Spleen (tissue), 11 donors: ENCODE data around the gene TBC1D3B. TPM values are rescaled to one million over a fixed set of nuclear protein-coding genes. Genes with fewer than 3 reads are reported as not detected.

ENCODE experiments used
- DNase-seq: peaks from one replicate; pipeline ENCODE4 v3.0.0-alpha.2; 2020
- H3K27ac ChIP-seq, 8 donors: fragments of 200-600 bp; sonication (generic) in 7 of 8; 1 replicate in 4 of 8; 2 replicates in 4 of 8; pipeline versions ENCODE4 v1.5.0 to v1.8.0; 2016 to 2021; ENCODE audit warnings: inconsistent platforms in 4 of 8, mild to moderate bottlenecking in 4 of 8, moderate library complexity in 1 of 8
- H3K27me3 ChIP-seq, 7 donors: fragments of 200-600 bp; sonication (generic) in 6 of 7; replicated peaks in 1 of 7; 1 replicate in 4 of 7; 2 replicates in 3 of 7; pipeline versions ENCODE4 v1.5.0 to v1.8.0; 2016 to 2021; ENCODE audit warnings: inconsistent platforms in 3 of 7, mild to moderate bottlenecking in 1 of 7
- H3K36me3 ChIP-seq, 6 donors: fragments of 200-600 bp; sonication (generic) in 5 of 6; 1 replicate in 4 of 6; 2 replicates in 2 of 6; pipeline versions ENCODE4 v1.5.0 to v1.8.0; 2016 to 2021; ENCODE audit warnings: inconsistent platforms in 2 of 6
- H3K4me1 ChIP-seq, 6 donors: fragments of 200-600 bp; sonication (generic) in 5 of 6; 1 replicate in 3 of 6; 2 replicates in 3 of 6; pipeline versions ENCODE4 v1.5.0 to v1.8.0; 2016 to 2021; ENCODE audit warnings: inconsistent platforms in 3 of 6
- H3K4me3 ChIP-seq, 8 donors: fragments of 200-600 bp; sonication (generic) in 7 of 8; 1 replicate in 4 of 8; 2 replicates in 4 of 8; pipeline versions ENCODE4 v1.5.0 to v1.8.0; 2016 to 2021; ENCODE audit warnings: inconsistent platforms in 4 of 8, mild to moderate bottlenecking in 4 of 8, moderate library complexity in 2 of 8
- H3K9me3 ChIP-seq, 8 donors: fragments of 200-600 bp; sonication (generic) in 7 of 8; 1 replicate in 4 of 8; 2 replicates in 4 of 8; pipeline versions ENCODE4 v1.5.0 to v1.8.0; 2016 to 2021; ENCODE audit warnings: inconsistent platforms in 4 of 8
- POLR2A ChIP-seq, 3 donors: fragments of 450-650 bp; IDR thresholded peaks; one replicate each; pipeline ENCODE4 v1.5.1; 2017; ENCODE audit warnings: antibody characterized with exemption in 3 of 3, mild to moderate bottlenecking in 1 of 3
- POLR2AphosphoS5 ChIP-seq, 3 donors: sonication (generic); formaldehyde crosslinking; IDR thresholded peaks; one replicate each; pipeline ENCODE4 v1.5.1; 2017; ENCODE audit warnings: antibody characterized with exemption in 3 of 3
- WGBS, 5 donors: extraction: QIAGEN DNeasy Blood & Tissue Kit in 3 of 5; methylation state at CpG; one replicate each; pipeline versions ENCODE4 v1.1.5 to v1.1.7; 2013 to 2018; 5-methylcytosine and 5-hydroxymethylcytosine counted together
- intact Hi-C: fragments of 100-400 bp; cut with DNase I; formaldehyde crosslinking; loops from one replicate; pipeline ENCODE4 v1.15.0; 2023; ENCODE audit warnings: low total_unique reads
- polyA plus RNA-seq, 3 donors: library from polyadenylated mRNA; stranded (reverse); fragments of 200-250 nt; gene quantifications; one replicate each; pipeline ENCODE4 v1.2.1, GENCODE V29; 2013
- total RNA-seq, 7 donors: library from RNA; depleted of rRNA in 3 of 7; stranded (reverse); fragments of >200 nt in 3 of 7; fragmentation: NEBNext Ultra II Directional in 4 of 7; extraction: Animal tissue kit (Norgen Biotek cat#: 25700) in 4 of 7; gene quantifications; one replicate each; pipeline versions ENCODE4 v1.1.0 to v1.2.1, GENCODE V29; 2016 to 2021
- TF ChIP-seq, protein P1 (sequence below), 11 experiments: fragments of 200-600 bp in 7 of 11; fragments of 450-650 bp in 4 of 11; sonication (generic) in 4 of 11; IDR thresholded peaks in 8 of 11; conservative IDR thresholded peaks in 3 of 11; 1 replicate in 7 of 11; 2 replicates in 4 of 11; pipeline versions ENCODE4 v1.4.0 to v1.8.0; 2016 to 2021; ENCODE audit warnings: antibody characterized with exemption in 11 of 11, inconsistent platforms in 4 of 11, mild to moderate bottlenecking in 1 of 11
- donor health status: healthy with polysubstance abuse.
- donor health status: DM: no; HTN: no; CAD: no; lungs with moderate emphysema.
- donor health status: DM: no; HTN: no; CAD: no.
- donor health status: Bipolar disorder and iron deficiency.
- donor health status: healthy.
- donor health status: DM: no; HTN: no; CAD: no.
- donor health status: DM: yes; HTN: yes; CAD: no.

The TBC1D3B gene
- total and polyA plus RNA-seq, 10 donors: 1.3 to 13.5 (median 4.4) TPM; not detected in 1

DNA sequence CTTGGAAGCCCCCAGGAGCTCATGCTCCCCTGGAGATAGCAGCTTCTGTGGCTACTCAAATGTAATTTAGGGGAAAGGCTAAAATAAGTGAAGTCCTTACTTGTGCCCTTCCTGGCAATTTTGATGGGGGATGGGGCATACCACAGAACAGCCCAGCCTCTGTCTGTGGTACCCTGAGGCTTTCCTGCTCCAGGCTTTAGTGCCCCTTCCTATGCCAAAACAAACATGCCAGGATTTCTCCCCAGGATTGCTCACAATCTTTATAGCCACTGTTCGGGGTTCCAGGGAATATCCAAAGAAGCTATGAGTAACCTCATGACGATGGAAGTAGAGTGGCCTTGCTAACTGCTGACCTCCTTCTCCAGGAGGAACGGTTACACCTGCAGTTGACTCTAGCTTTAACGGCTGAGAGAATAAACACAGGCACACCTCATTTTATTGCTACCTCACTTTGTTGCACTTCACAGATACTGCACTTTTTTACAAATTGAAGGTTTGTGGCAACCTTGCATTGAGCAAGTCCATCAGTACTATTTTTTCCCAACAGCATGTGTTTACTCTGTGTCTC is 47.9 kb downstream of the TBC1D3B start:
- TF ChIP-seq POLR2AphosphoS5 (IDR thresholded peaks at IDR 0.05): no peak
- TF ChIP-seq, protein P1, sequence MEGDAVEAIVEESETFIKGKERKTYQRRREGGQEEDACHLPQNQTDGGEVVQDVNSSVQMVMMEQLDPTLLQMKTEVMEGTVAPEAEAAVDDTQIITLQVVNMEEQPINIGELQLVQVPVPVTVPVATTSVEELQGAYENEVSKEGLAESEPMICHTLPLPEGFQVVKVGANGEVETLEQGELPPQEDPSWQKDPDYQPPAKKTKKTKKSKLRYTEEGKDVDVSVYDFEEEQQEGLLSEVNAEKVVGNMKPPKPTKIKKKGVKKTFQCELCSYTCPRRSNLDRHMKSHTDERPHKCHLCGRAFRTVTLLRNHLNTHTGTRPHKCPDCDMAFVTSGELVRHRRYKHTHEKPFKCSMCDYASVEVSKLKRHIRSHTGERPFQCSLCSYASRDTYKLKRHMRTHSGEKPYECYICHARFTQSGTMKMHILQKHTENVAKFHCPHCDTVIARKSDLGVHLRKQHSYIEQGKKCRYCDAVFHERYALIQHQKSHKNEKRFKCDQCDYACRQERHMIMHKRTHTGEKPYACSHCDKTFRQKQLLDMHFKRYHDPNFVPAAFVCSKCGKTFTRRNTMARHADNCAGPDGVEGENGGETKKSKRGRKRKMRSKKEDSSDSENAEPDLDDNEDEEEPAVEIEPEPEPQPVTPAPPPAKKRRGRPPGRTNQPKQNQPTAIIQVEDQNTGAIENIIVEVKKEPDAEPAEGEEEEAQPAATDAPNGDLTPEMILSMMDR (IDR thresholded peaks at IDR 0.05 in 8 of 11, conservative IDR thresholded peaks at IDR 0.05 in 3 of 11): no peak
- TF ChIP-seq POLR2A (IDR thresholded peaks at IDR 0.05): no peak
- H3K4me1 ChIP-seq: peaks cover 14 to 76% (median 49%) of the 10 kb centered on the region in 6 donors
- WGBS, 5 donors: 66 to 93% (median 85%) methylated on average over 4 of the region's 4 CpGs
- H3K9me3 ChIP-seq: peaks cover 11 to 31% (median 25%) of the 10 kb centered on the region in 8 donors
- DNase-seq: no peak
- intact Hi-C loops: no loop called here
- peaks cover 0 to 7% (median 0%) of the 10 kb centered on the region in 6 donors for H3K36me3 ChIP-seq
- no peaks in the 10 kb centered on the region for H3K27me3 ChIP-seq
- peak overlapping the region in 1 of 8 donors; percentile 46 for H3K4me3 ChIP-seq
- H3K27ac ChIP-seq: peak overlapping the region in 6 of 8 donors; percentile 19 to 91 (median 76)

DNA sequence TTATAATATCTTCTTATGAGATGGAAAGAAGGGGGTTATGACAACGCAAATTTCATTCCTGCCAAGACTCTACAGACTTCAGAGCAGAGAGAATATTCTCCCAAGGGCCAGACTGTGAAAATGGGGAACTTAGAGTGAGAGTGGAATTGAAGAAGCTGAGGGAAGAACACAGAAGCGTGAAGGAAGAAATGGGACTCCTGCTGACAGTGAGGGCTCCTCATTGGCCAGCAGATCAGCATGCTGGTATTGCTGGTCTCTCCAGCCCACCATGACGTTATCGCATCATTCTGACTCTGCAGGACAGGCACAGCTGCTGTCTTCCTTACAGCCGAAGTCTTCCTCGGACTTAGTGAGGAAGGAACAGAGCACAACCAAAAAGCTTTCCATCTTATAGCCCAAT is 48.5 kb downstream of the TBC1D3B start:
- intact Hi-C loops: no loop called here
- H3K36me3 ChIP-seq: peaks cover 0 to 7% (median 0%) of the 10 kb centered on the region in 6 donors
- no peak for DNase-seq
- TF ChIP-seq, protein P1 (IDR thresholded peaks at IDR 0.05 in 8 of 11, conservative IDR thresholded peaks at IDR 0.05 in 3 of 11): no peak
- TF ChIP-seq POLR2AphosphoS5 (IDR thresholded peaks at IDR 0.05) (no peak), POLR2A (IDR thresholded peaks at IDR 0.05) (no peak)
- H3K4me1 ChIP-seq: peaks cover 9 to 70% (median 43%) of the 10 kb centered on the region in 6 donors
- WGBS, 5 donors: 68 to 84% (median 72%) methylated on average over 6 of the region's 6 CpGs
- H3K9me3 ChIP-seq: peaks cover 11 to 31% (median 25%) of the 10 kb centered on the region in 8 donors
- peak overlapping the region in 1 of 8 donors; percentile 46 for H3K4me3 ChIP-seq
- H3K27ac ChIP-seq: peak overlapping the region in 7 of 8 donors; percentile 10 to 91 (median 74)
- H3K27me3 ChIP-seq: no peaks in the 10 kb centered on the region

DNA sequence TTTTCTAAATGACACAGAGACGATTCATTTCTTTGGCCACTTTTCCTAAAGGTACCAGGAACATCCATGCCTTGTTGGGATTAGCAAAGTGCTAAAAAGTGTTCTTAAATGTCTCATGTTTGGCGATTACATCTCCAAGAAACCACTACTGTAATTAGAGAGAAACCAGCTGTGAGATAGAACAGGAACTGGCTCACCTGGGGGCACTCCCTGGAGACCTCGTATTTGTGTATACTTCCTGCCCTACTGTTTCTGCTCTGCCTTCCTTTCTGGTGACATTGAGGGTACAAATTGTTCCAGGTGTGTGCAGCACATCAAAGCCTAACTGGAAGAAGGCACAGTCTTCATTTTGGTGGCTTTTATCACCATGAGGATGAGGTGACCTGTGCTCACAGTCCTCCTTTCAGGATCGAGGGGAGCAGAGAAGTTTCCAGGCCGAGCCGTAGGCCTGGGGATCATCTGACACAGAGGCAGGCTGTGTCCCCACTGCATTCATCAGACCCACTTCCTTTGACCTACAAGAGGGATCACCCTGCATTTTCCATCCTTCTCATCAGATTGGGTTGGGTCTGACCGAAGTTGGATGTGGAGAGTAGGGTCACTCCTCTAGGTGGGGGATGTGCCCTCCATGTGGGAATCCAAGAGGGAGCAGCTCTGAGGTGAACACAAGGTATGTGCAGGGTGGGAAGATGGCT is 49.1 kb downstream of the TBC1D3B start:
- peaks cover 11 to 31% (median 25%) of the 10 kb centered on the region in 8 donors for H3K9me3 ChIP-seq
- peak overlapping the region in 7 of 8 donors; percentile 10 to 91 (median 74) for H3K27ac ChIP-seq
- WGBS, 5 donors: 64 to 73% (median 71%) methylated on average over 7 of the region's 7 CpGs
- DNase-seq: peak; percentile 85
- intact Hi-C loops: no loop called here
- H3K27me3 ChIP-seq: no peaks in the 10 kb centered on the region
- H3K36me3 ChIP-seq: peaks cover 0 to 7% (median 0%) of the 10 kb centered on the region in 6 donors
- TF ChIP-seq POLR2A (IDR thresholded peaks at IDR 0.05): no peak
- peak in 2 of 3 donors; percentile 35 to 82 for TF ChIP-seq POLR2AphosphoS5 (IDR thresholded peaks at IDR 0.05)
- peaks cover 5 to 64% (median 38%) of the 10 kb centered on the region in 6 donors for H3K4me1 ChIP-seq
- H3K4me3 ChIP-seq: peak overlapping the region in 1 of 8 donors; percentile 46

GRCh38 chr17:36124879-36125824 is 51.3 kb downstream of the TBC1D3B start:
- H3K27me3 ChIP-seq: no peaks in the 10 kb centered on the region
- no peak overlapping the region for H3K27ac ChIP-seq
- TF ChIP-seq, protein P1 (IDR thresholded peaks at IDR 0.05 in 8 of 11, conservative IDR thresholded peaks at IDR 0.05 in 3 of 11): no peak
- TF ChIP-seq POLR2AphosphoS5 (IDR thresholded peaks at IDR 0.05) (no peak), POLR2A (IDR thresholded peaks at IDR 0.05) (no peak)
- H3K36me3 ChIP-seq: peaks cover 0 to 7% (median 0%) of the 10 kb centered on the region in 6 donors
- H3K9me3 ChIP-seq: peaks cover 11 to 31% (median 25%) of the 10 kb centered on the region in 8 donors
- intact Hi-C loops: no loop called here
- 76 to 95% (median 87%) methylated on average over 7 to 9 of the region's 9 CpGs for WGBS, 5 donors
- no peak overlapping the region for H3K4me3 ChIP-seq
- H3K4me1 ChIP-seq: peaks cover 0 to 42% (median 23%) of the 10 kb centered on the region in 6 donors
- DNase-seq: no peak
